Calu3 (cell line): ENCODE data around the gene MYL6B. TPM values are rescaled to one million over a fixed set of nuclear protein-coding genes. Genes with fewer than 3 reads are reported as not detected.

Experiments
- Bru-seq: library from RNA; stranded (reverse); fragments of 400-500 nt; gene quantifications from one replicate; lab custom pipeline; 2021; lab: Mats Ljungman, UMichigan
- BruChase-seq, 2 experiments: library from RNA; stranded (reverse); fragments of 400-500 nt; gene quantifications; one replicate each; lab custom pipeline; 2021; lab: Mats Ljungman, UMichigan
- BruUV-seq: library from RNA; stranded (reverse); fragments of 400-500 nt; replicated peaks from 2 replicates; lab custom pipeline; 2021; lab: Mats Ljungman, UMichigan
- CTCF ChIA-PET: fragments of 300-600 bp; sonication (Branson Sonifier 250); formaldehyde crosslinking; loops from one replicate; lab custom pipeline; 2022; ENCODE audit warnings: antibody characterized with exemption; lab: Charles Lee
- DNase-seq: peaks from one replicate; pipeline ENCODE4 v3.0.0; 2022
- H3K27ac Mint-ChIP-seq: one replicate; pipeline ENCODE4 v1.8.0; 2022; ENCODE audit warnings: mixed read lengths; ENCODE audit not compliant: unreplicated experiment
- H3K27me3 Mint-ChIP-seq: one replicate; pipeline ENCODE4 v1.8.0; 2022; ENCODE audit warnings: mixed read lengths; ENCODE audit not compliant: unreplicated experiment
- H3K36me3 Mint-ChIP-seq: one replicate; pipeline ENCODE4 v1.8.0; 2022; ENCODE audit warnings: mild to moderate bottlenecking, moderate library complexity, mixed read lengths; ENCODE audit not compliant: insufficient read depth, unreplicated experiment
- H3K4me1 Mint-ChIP-seq: one replicate; pipeline ENCODE4 v1.8.0; 2022; ENCODE audit warnings: mild to moderate bottlenecking, low read depth, mixed read lengths; ENCODE audit not compliant: unreplicated experiment
- H3K4me3 Mint-ChIP-seq: one replicate; pipeline ENCODE4 v1.8.0; 2022; ENCODE audit warnings: mild to moderate bottlenecking, low read depth, moderate library complexity, mixed read lengths; ENCODE audit not compliant: unreplicated experiment
- H3K9me3 Mint-ChIP-seq: one replicate; pipeline ENCODE4 v1.8.0; 2022; ENCODE audit warnings: low read depth, mixed read lengths; ENCODE audit not compliant: unreplicated experiment
- intact Hi-C: fragments of 100-400 bp; cut with micrococcal nuclease; formaldehyde crosslinking; loops from one replicate; pipeline ENCODE4 v1.10.0; 2022; ENCODE audit not compliant: unreplicated experiment
- long read RNA-seq: library from polyadenylated mRNA; stranded (forward); transcript quantifications from one replicate; pipeline ENCODE4 v2.0.0, GENCODE V29; 2022
- total RNA-seq: library from RNA; stranded (reverse); gene quantifications from 2 replicates; pipeline ENCODE4 v1.2.3, GENCODE V29; 2022
- TF ChIP-seq, protein P1 (sequence below): fragments of 200-600 bp; IDR thresholded peaks from one replicate; pipeline ENCODE4 v1.8.0; 2022; ENCODE audit warnings: antibody characterized with exemption; ENCODE audit not compliant: unreplicated experiment

The MYL6B gene
- total RNA-seq (52.4 and 53.7 TPM in 2 replicates), Bru-seq, nascent RNA (percentile 54 among the genes with signal in this experiment), BruChase-seq, experiment 1, labeled RNA remaining after a 6-hour chase (percentile 71 among the genes with signal in this experiment), BruChase-seq, experiment 2, labeled RNA remaining after a 2-hour chase (percentile 59 among the genes with signal in this experiment)
- long read RNA-seq, partial matches to known transcripts: 39 of 68 reads
- long read RNA-seq, other reads (novel, unspliced or antisense): 24 of 68 reads

DNA sequence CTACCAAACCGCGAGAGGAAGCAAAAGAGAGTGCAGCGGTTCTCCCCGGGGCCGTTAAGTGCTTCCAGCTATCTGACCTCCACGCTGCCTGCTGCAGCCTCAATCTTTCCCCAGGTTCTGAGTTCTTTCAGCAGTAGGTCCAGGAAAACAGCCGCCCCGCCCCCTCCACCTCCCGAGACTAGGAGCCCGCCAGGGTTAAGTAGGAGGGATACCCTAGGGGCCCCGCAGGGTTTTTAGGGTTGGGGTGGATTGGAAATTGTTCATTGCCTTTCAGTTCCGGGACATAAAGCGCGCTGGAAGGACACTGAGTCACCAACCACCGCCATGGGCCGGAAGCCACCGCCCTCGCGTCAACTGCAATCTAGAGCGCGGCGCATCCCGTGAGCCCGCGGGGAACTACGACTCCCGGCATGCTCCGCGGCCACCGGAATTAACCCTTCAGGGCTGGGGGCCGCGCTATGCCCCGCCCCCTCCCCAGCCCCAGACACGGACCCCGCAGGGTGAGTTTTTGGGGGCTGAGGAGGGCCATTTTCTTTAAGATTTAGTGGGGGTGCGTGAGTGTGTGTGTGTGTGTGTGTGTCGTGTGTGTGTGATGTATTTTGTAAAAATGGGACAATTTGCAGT, at the start of gene MYL6B:
MYL6B (plus strand) TSS at position 456 of the 624 bp plus-strand sequence. CDS start 1,332 bp downstream, outside the sequence.
- Mint-ChIP-seq H3K36me3 (peaks cover 45% of the 10 kb centered on the region), H3K27me3 (no peaks in the 10 kb centered on the region), H3K4me1 (peaks cover 14% of the 10 kb centered on the region), H3K4me3 (peak within 1 kb of the TSS; percentile 73), H3K9me3 (no peaks in the 10 kb centered on the region), H3K27ac (peak within 1 kb of the TSS; percentile 78)
- intact Hi-C loops: no loop called here
- peak; percentile 95 for DNase-seq
- TF ChIP-seq, protein P1, sequence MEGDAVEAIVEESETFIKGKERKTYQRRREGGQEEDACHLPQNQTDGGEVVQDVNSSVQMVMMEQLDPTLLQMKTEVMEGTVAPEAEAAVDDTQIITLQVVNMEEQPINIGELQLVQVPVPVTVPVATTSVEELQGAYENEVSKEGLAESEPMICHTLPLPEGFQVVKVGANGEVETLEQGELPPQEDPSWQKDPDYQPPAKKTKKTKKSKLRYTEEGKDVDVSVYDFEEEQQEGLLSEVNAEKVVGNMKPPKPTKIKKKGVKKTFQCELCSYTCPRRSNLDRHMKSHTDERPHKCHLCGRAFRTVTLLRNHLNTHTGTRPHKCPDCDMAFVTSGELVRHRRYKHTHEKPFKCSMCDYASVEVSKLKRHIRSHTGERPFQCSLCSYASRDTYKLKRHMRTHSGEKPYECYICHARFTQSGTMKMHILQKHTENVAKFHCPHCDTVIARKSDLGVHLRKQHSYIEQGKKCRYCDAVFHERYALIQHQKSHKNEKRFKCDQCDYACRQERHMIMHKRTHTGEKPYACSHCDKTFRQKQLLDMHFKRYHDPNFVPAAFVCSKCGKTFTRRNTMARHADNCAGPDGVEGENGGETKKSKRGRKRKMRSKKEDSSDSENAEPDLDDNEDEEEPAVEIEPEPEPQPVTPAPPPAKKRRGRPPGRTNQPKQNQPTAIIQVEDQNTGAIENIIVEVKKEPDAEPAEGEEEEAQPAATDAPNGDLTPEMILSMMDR: no peak
- CTCF ChIA-PET: interaction anchor here (0.8 to 2.2 kb wide), 5 partner anchors 23 to 37 kb away, joined by 3 to 11 read pairs (median 4); partner anchors contain the start of genes ESYT1, SMARCC2 and ZC3H10
- no TSS peak for BruUV-seq

DNA sequence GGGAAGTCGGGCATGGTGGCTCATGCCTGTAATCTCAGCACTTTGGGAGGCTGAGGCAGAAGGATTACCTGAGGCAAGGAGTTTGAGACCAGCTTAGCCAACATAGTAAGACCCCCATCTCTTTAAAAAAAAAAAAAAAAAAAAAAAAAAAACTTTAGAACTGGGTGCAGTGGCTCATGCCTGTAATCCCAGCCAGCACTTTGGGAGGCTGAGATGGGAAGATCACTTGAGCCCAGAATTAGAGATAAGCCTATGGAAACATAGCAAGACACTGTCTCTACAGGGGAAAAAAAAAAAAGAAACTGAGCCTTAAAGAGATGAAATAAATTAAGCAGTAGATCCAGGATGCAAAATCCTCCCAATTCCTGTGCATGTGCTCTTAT, 49.7 kb upstream of the MYL6B start:
- intact Hi-C loops: loop anchor here (5.0 kb wide), 1 partner anchor 365 kb away; no protein-coding TSS in a partner anchor
- Mint-ChIP-seq H3K27me3 (no peaks in the 10 kb centered on the region), H3K9me3 (no peaks in the 10 kb centered on the region), H3K27ac (no peak overlapping the region), H3K4me3 (no peak overlapping the region), H3K36me3 (peaks cover 93% of the 10 kb centered on the region), H3K4me1 (peaks cover 21% of the 10 kb centered on the region)
- no peak for DNase-seq
- BruUV-seq: no TSS peak
- CTCF ChIA-PET: interaction anchor here (1.6 kb wide), 1 partner anchor 15 kb away, joined by 7 read pairs; the partner anchor contains the start of gene ZC3H10
- TF ChIP-seq, protein P1: no peak

DNA sequence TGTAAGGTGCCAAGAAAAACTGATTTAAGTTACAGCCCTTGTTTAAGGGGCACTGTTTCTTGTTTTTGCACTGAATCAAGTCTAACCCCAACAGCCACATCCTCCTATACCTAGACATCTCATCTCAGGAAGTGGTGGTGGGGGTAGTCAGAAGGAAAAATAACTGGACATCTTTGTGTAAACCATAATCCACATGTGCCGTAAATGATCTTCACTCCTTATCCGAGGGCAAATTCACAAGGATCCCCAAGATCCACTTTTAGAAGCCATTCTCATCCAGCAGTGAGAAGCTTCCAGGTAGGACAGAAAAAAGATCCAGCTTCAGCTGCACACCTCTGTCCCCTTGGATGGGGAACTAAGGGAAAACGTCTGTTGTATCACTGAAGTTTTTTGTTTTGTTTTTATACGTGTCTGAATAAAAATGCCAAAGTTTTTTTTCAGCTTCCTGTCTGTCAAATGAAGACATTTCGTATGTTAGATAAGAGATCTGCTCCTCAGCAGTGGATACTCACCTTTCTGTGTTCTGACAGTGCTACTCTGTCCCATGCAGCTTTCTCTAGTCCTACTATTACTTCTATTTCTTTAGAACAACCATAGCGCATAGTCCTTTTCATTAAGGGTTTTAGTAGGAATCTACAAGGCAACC, 49.2 kb upstream of the MYL6B start:
- H3K9me3 Mint-ChIP-seq: no peaks in the 10 kb centered on the region
- peak overlapping the region; percentile 95 for H3K27ac Mint-ChIP-seq
- H3K36me3 Mint-ChIP-seq: peaks cover 93% of the 10 kb centered on the region
- peaks cover 21% of the 10 kb centered on the region for H3K4me1 Mint-ChIP-seq
- TF ChIP-seq, protein P1: no peak
- H3K27me3 Mint-ChIP-seq: no peaks in the 10 kb centered on the region
- CTCF ChIA-PET: interaction anchor here (1.6 kb wide), 1 partner anchor 15 kb away, joined by 7 read pairs; the partner anchor contains the start of gene ZC3H10
- intact Hi-C loops: loop anchor here (5.0 kb wide), 1 partner anchor 366 kb away; no protein-coding TSS in a partner anchor
- H3K4me3 Mint-ChIP-seq: peak overlapping the region; percentile 96
- no peak for DNase-seq
- BruUV-seq: no TSS peak

DNA sequence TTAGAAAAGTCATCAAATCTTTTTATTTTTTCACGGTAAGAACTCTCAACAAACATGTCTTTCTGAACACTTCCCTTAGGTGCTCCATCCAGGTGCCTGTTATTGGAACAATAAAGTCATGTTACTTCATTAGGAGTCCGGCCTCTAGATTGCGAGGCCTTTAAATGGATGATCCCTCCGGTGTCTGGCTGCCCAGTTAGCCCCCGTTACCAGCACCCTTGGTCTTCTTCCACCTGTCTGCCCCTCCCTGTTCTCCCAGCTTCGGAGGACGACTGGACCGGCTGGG, 48.6 kb upstream of the MYL6B start:
- DNase-seq: no peak
- BruUV-seq: TSS peak; percentile 87
- peaks cover 94% of the 10 kb centered on the region for H3K36me3 Mint-ChIP-seq
- H3K27me3 Mint-ChIP-seq: no peaks in the 10 kb centered on the region
- intact Hi-C loops: loop anchor here (2.0 to 5.0 kb wide), 2 partner anchors 57 to 366 kb away; no protein-coding TSS in a partner anchor
- TF ChIP-seq, protein P1: no peak
- peak overlapping the region; percentile 95 for H3K27ac Mint-ChIP-seq
- peak overlapping the region; percentile 96 for H3K4me3 Mint-ChIP-seq
- peaks cover 21% of the 10 kb centered on the region for H3K4me1 Mint-ChIP-seq
- no peaks in the 10 kb centered on the region for H3K9me3 Mint-ChIP-seq
- CTCF ChIA-PET: interaction anchor here (0.6 to 2.1 kb wide), 12 partner anchors 12 to 533 kb away, joined by 3 to 23 read pairs (median 4); partner anchors contain the start of genes ERBB3, RAB5B, SMARCC2 and ZC3H10
